HL-60 (cell line): Measurements from ENCODE around the gene COL6A3.

Source experiments
- CTCF ChIP-seq: IDR thresholded peaks from one replicate; pipeline ENCODE4 v1.5.1; 2011; ENCODE audit warnings: low read length, control low read depth, inconsistent platforms; ENCODE audit not compliant: insufficient read depth
- GABPA ChIP-seq: IDR thresholded peaks from 2 replicates; pipeline ENCODE4 v1.6.1; 2012; ENCODE audit warnings: low read depth
- POLR2AphosphoS5 ChIP-seq: IDR thresholded peaks from 2 replicates; pipeline ENCODE4 v1.6.1; 2012; ENCODE audit warnings: low read depth
- REST ChIP-seq: IDR thresholded peaks from 2 replicates; pipeline ENCODE4 v1.6.1; 2012; ENCODE audit warnings: low read depth; ENCODE audit not compliant: insufficient replicate concordance

- TF ChIP-seq CTCF (no peak), POLR2AphosphoS5 (no peak), GABPA (no peak), REST (no peak)
These were observed 39.7 kb upstream of the COL6A3 start for GRCh38 chr2:237453671-237454070.
